ACHN (cell line): ENCODE measurements around the gene ZBTB8A.

Experiments
- DNase-seq: peaks from one replicate; pipeline ENCODE4 v3.0.0-alpha.2; 2015
- in situ Hi-C: cut with HindIII; loops from 2 replicates; pipeline ENCODE4 v1.10.0; 2017; ENCODE audit warnings: low sequenced_read_pairs, low pct_ligation_motif_present, low pct_unique_long_range_greater_than_20kb

The ZBTB8A gene

GRCh38 chr1:32644426-32644825 lies 105.2 kb downstream of the ZBTB8A start:
- in situ Hi-C loops, result no loop called here
- no peak for DNase-seq

- DNase-seq, result no peak
Observed at GRCh38 chr1:32647308-32648134, 108.3 kb downstream of the ZBTB8A start.

GRCh38 chr1:32650248-32650751 lies 111.1 kb downstream of the ZBTB8A start, which contains the start of gene ZBTB8OS:
TSS of gene ZBTB8OS (minus strand) at chr1:32650550. CDS start at chr1:32650529, 21 bp downstream.
- peak; percentile 91 for DNase-seq
- in situ Hi-C loops, result no loop called here

More at GRCh38 chr1:32647308-32648134, 108.3 kb downstream of the ZBTB8A start:
- in situ Hi-C loops, result no loop called here

- peak; percentile 95 for DNase-seq
- in situ Hi-C loops, result no loop called here
Observed at GRCh38 chr1:32650752-32651460, 111.7 kb downstream of the ZBTB8A start, which contains the start of gene RBBP4. TSS of gene RBBP4 (plus strand) at chr1:32651208. CDS start at chr1:32651307, 99 bp downstream.

- peak; percentile 51 for DNase-seq
- in situ Hi-C loops, result no loop called here
Observed at GRCh38 chr1:32651461-32652073, 112.3 kb downstream of the ZBTB8A start.

GRCh38 chr1:32652244-32652962 lies 113.2 kb downstream of the ZBTB8A start:
- no peak for DNase-seq
- in situ Hi-C loops, result no loop called here
